Osteocyte (in vitro differentiated cells): ENCODE data around the gene RPL5. TPM values are rescaled to one million over a fixed set of nuclear protein-coding genes. Genes with fewer than 3 reads are reported as not detected.

ENCODE experiments used
- DNase-seq: peaks from one replicate; pipeline ENCODE4 v3.0.0; 2021; ENCODE audit warnings: mixed read lengths; ENCODE audit not compliant: unreplicated experiment; ENCODE audit errors: extremely low spot score
- H3K27ac Mint-ChIP-seq: one replicate; pipeline ENCODE4 v1.8.0; 2021; ENCODE audit warnings: mild to moderate bottlenecking, mixed read lengths; ENCODE audit not compliant: unreplicated experiment
- H3K27me3 Mint-ChIP-seq: one replicate; pipeline ENCODE4 v1.8.0; 2021; ENCODE audit warnings: mixed read lengths; ENCODE audit not compliant: unreplicated experiment
- H3K36me3 Mint-ChIP-seq: one replicate; pipeline ENCODE4 v1.8.0; 2021; ENCODE audit warnings: mixed read lengths; ENCODE audit not compliant: unreplicated experiment
- H3K4me1 Mint-ChIP-seq: one replicate; pipeline ENCODE4 v1.8.0; 2021; ENCODE audit warnings: mixed read lengths; ENCODE audit not compliant: unreplicated experiment
- H3K4me3 Mint-ChIP-seq: one replicate; pipeline ENCODE4 v1.8.0; 2021; ENCODE audit warnings: mild to moderate bottlenecking, moderate library complexity, mixed read lengths; ENCODE audit not compliant: unreplicated experiment
- H3K9me3 Mint-ChIP-seq: one replicate; pipeline ENCODE4 v1.8.0; 2021; ENCODE audit warnings: mixed read lengths; ENCODE audit not compliant: unreplicated experiment
- total RNA-seq: library from RNA; stranded (reverse); gene quantifications from 2 replicates; pipeline ENCODE4 v1.2.1, GENCODE V29; 2021
- TF ChIP-seq, protein P1 (sequence below): fragments of 200-600 bp; sonication (generic); IDR thresholded peaks from 2 replicates; pipeline ENCODE4 v1.5.0; 2021; ENCODE audit warnings: antibody characterized with exemption, mild to moderate bottlenecking, moderate library complexity

The RPL5 gene
- total RNA-seq, 1 donor from 2014 or later = 883 TPM

- no peaks in the 10 kb centered on the region for H3K36me3 Mint-ChIP-seq
- no peaks in the 10 kb centered on the region for H3K27me3 Mint-ChIP-seq
- H3K27ac Mint-ChIP-seq = no peak overlapping the region
- TF ChIP-seq, protein P1, sequence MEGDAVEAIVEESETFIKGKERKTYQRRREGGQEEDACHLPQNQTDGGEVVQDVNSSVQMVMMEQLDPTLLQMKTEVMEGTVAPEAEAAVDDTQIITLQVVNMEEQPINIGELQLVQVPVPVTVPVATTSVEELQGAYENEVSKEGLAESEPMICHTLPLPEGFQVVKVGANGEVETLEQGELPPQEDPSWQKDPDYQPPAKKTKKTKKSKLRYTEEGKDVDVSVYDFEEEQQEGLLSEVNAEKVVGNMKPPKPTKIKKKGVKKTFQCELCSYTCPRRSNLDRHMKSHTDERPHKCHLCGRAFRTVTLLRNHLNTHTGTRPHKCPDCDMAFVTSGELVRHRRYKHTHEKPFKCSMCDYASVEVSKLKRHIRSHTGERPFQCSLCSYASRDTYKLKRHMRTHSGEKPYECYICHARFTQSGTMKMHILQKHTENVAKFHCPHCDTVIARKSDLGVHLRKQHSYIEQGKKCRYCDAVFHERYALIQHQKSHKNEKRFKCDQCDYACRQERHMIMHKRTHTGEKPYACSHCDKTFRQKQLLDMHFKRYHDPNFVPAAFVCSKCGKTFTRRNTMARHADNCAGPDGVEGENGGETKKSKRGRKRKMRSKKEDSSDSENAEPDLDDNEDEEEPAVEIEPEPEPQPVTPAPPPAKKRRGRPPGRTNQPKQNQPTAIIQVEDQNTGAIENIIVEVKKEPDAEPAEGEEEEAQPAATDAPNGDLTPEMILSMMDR = peak; percentile 94
- H3K9me3 Mint-ChIP-seq = peaks cover 7% of the 10 kb centered on the region
- DNase-seq = no peak
- H3K4me1 Mint-ChIP-seq = peaks cover 3% of the 10 kb centered on the region
- H3K4me3 Mint-ChIP-seq = no peak overlapping the region
These were observed 26.9 kb downstream of the RPL5 start for GRCh38 chr1:92858564-92859399.

DNA sequence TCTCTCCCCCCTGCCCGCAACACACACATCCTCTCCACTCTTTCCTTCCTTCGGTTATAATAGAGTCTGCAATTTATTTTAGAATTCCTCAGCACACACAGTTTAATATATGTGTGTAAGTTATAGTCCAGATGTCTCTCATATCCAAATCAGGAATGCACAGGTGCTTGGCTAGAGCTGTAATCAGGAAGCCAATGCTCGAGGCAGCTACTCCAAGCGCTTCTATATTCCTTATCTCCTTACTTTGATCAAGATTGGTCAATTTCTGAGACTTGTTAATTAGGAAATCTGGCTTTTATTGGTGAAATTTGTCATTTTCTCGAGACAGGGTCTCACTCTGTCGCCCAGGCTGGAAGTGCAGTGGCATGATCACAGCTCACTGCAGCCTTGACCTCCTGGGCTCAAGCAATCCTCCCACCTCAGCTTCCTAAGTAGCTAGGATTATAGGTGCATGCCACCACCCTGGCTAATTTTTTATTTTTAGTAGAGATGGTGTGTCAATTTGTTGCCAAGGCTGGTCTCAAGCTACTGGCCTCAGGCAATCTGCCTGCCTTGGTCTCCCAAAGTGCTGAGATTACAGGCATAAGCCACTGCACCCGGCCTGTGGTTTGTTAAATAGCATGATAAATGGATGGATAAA, 27.7 kb downstream of the RPL5 start:
- Mint-ChIP-seq H3K36me3 (no peaks in the 10 kb centered on the region), H3K27me3 (no peaks in the 10 kb centered on the region), H3K4me3 (no peak overlapping the region), H3K27ac (no peak overlapping the region), H3K4me1 (peaks cover 3% of the 10 kb centered on the region), H3K9me3 (peaks cover 6% of the 10 kb centered on the region)
- no peak for DNase-seq
- TF ChIP-seq, protein P1 = no peak

- DNase-seq = no peak
- no peak overlapping the region for H3K4me3 Mint-ChIP-seq
- TF ChIP-seq, protein P1 = no peak
- H3K36me3 Mint-ChIP-seq = no peaks in the 10 kb centered on the region
- no peaks in the 10 kb centered on the region for H3K27me3 Mint-ChIP-seq
- no peaks in the 10 kb centered on the region for H3K9me3 Mint-ChIP-seq
- peaks cover 3% of the 10 kb centered on the region for H3K4me1 Mint-ChIP-seq
- no peak overlapping the region for H3K27ac Mint-ChIP-seq
These were observed 30.8 kb downstream of the RPL5 start for GRCh38 chr1:92862605-92863004.

- Mint-ChIP-seq H3K4me3 (no peak overlapping the region), H3K9me3 (no peaks in the 10 kb centered on the region), H3K36me3 (no peaks in the 10 kb centered on the region), H3K27ac (no peak overlapping the region), H3K4me1 (no peaks in the 10 kb centered on the region), H3K27me3 (no peaks in the 10 kb centered on the region)
- TF ChIP-seq, protein P1 = no peak
- no peak for DNase-seq
These were observed 32.3 kb downstream of the RPL5 start for GRCh38 chr1:92864131-92864530.

DNA sequence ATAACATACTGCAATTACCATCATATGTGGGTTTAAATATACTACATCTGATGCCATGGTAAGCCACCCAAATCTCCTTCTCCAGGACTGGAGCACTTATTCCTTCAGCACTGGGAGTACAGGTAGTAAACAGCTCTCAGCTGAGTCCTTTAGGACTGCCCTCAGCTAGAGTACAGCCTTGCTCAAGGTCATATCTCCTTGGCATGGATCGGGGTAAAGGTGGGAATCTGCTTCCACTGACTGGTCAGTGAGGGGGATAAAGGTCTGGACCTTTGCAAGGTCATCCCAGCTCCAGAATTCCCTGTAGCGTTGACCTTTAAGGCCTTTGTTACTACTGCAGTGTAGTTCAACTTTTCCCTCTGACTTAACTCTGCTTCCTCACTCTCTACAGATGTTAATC, 38.8 kb downstream of the RPL5 start:
- Mint-ChIP-seq H3K4me1 (no peaks in the 10 kb centered on the region), H3K27me3 (no peaks in the 10 kb centered on the region), H3K27ac (no peak overlapping the region), H3K4me3 (no peak overlapping the region), H3K36me3 (peaks cover 6% of the 10 kb centered on the region), H3K9me3 (peaks cover 4% of the 10 kb centered on the region)
- DNase-seq = no peak
- TF ChIP-seq, protein P1 = no peak
